GM12892 (cell line): ENCODE data around the gene RRBP1.

ENCODE experiments used
- DNase-seq: peaks from one replicate; pipeline ENCODE4 v3.0.0; 2011; ENCODE audit not compliant: insufficient read length
- FAIRE-seq: peaks from 2 replicates; lab custom pipeline; 2011; peaks lifted over from hg19 to GRCh38; lab: Jason Lieb, UNC
- POLR2A ChIP-seq: IDR thresholded peaks from 2 replicates; pipeline ENCODE4 v1.6.1; 2011; ENCODE audit warnings: low read depth, low read length, control low read depth
- POLR2AphosphoS5 ChIP-seq: IDR thresholded peaks from 2 replicates; pipeline ENCODE4 v1.6.1; 2011; ENCODE audit warnings: low read depth, low read length, control low read depth
- TAF1 ChIP-seq: IDR thresholded peaks from 2 replicates; pipeline ENCODE4 v1.6.1; 2011; ENCODE audit warnings: low read depth, mild to moderate bottlenecking, control low read depth, low read length, borderline replicate concordance

The RRBP1 gene

GRCh38 chr20:17611290-17611539, 70.8 kb downstream of the RRBP1 start:
- DNase-seq (no peak), FAIRE-seq (no peak)
- TF ChIP-seq POLR2A, result no peak
- TF ChIP-seq POLR2AphosphoS5, result no peak
- no peak for TF ChIP-seq TAF1

- TF ChIP-seq POLR2AphosphoS5 (no peak), TAF1 (no peak), POLR2A (no peak)
- DNase-seq (no peak), FAIRE-seq (no peak)
Observed at GRCh38 chr20:17610566-17611289, 71.3 kb downstream of the RRBP1 start.

- FAIRE-seq, result no peak
- TF ChIP-seq TAF1 (no peak), POLR2AphosphoS5 (no peak), POLR2A (no peak)
- DNase-seq, result no peak
Observed at GRCh38 chr20:17609811-17610377, 72.1 kb downstream of the RRBP1 start.

GRCh38 chr20:17608701-17609497, 73.1 kb downstream of the RRBP1 start:
- TF ChIP-seq POLR2A (no peak), TAF1 (no peak), POLR2AphosphoS5 (no peak)
- no peak for FAIRE-seq

GRCh38 chr20:17606001-17606400, 76.0 kb downstream of the RRBP1 start:
- TF ChIP-seq POLR2A (no peak), TAF1 (no peak), POLR2AphosphoS5 (no peak)
- no peak for FAIRE-seq
- DNase-seq, result no peak

More at GRCh38 chr20:17608701-17609497, 73.1 kb downstream of the RRBP1 start:
- DNase-seq, result no peak

- DNase-seq, result no peak
- TF ChIP-seq POLR2AphosphoS5 (no peak), POLR2A (no peak), TAF1 (no peak)
- FAIRE-seq, result no peak
Observed at GRCh38 chr20:17605131-17605660, 76.8 kb downstream of the RRBP1 start.

GRCh38 chr20:17602493-17602892, 79.5 kb downstream of the RRBP1 start:
- no peak for DNase-seq
- TF ChIP-seq TAF1 (no peak), POLR2A (no peak)

GRCh38 chr20:17601957-17602356, 80.1 kb downstream of the RRBP1 start:
- TF ChIP-seq POLR2AphosphoS5 (no peak), POLR2A (no peak), TAF1 (no peak)
- DNase-seq (no peak), FAIRE-seq (peak; percentile 27)

More at GRCh38 chr20:17602493-17602892, 79.5 kb downstream of the RRBP1 start:
- FAIRE-seq, result no peak

GRCh38 chr20:17598013-17598550, 84.0 kb downstream of the RRBP1 start:
- TF ChIP-seq POLR2A (no peak), TAF1 (no peak), POLR2AphosphoS5 (no peak)
- DNase-seq (no peak), FAIRE-seq (no peak)

- TF ChIP-seq POLR2A (no peak), TAF1 (no peak), POLR2AphosphoS5 (no peak)
- FAIRE-seq (no peak), DNase-seq (no peak)
Observed at GRCh38 chr20:17595856-17596255, 86.2 kb downstream of the RRBP1 start.

GRCh38 chr20:17594443-17594842, 87.6 kb downstream of the RRBP1 start:
- FAIRE-seq, result no peak

GRCh38 chr20:17593902-17594301, 88.1 kb downstream of the RRBP1 start:
- no peak for DNase-seq
- TF ChIP-seq POLR2AphosphoS5, result no peak
- no peak for TF ChIP-seq TAF1
- no peak for TF ChIP-seq POLR2A
- FAIRE-seq, result no peak

More at GRCh38 chr20:17594443-17594842, 87.6 kb downstream of the RRBP1 start:
- TF ChIP-seq TAF1, result no peak
- no peak for TF ChIP-seq POLR2AphosphoS5
- TF ChIP-seq POLR2A, result no peak
- no peak for DNase-seq
